ENCODE measurements around the gene GPR17. TPM values are rescaled to one million over a fixed set of nuclear protein-coding genes. Genes with fewer than 3 reads are reported as not detected.

The GPR17 gene
- total and polyA plus RNA-seq, 2 donors, result under 0.01 to 0.07 TPM

GRCh38 chr2:127632592-127633489 is 13.1 kb upstream of the GPR17 start:
- Histone ChIP-seq H3K4me3 (ENCODE audit: low read length in 2 of 2) (no peak overlapping the region), H3K27me3 (ENCODE audit: control insufficient read depth in 2 of 2, insufficient read depth in 1 of 2, low read length in 1 of 2) (no peaks in the 10 kb centered on the region), H3K4me1 (ENCODE audit: control insufficient read depth in 2 of 2, insufficient read depth in 2 of 2, low read length in 2 of 2) (peaks cover 23 to 82% of the 10 kb centered on the region in 2 donors), H3K27ac (ENCODE audit: low read depth in 1 of 2, low read length in 1 of 2) (peak overlapping the region in 1 of 2 donors; percentile 38), H3K36me3 (ENCODE audit: control insufficient read depth in 2 of 2, insufficient read depth in 2 of 2, low read length in 1 of 2) (no peaks in the 10 kb centered on the region), H3K9me3 (ENCODE audit: control insufficient read depth in 2 of 2, insufficient read depth in 1 of 2, low read length in 1 of 2) (no peaks in the 10 kb centered on the region)
- WGBS, result 61% methylated on average over 25 of the region's 25 CpGs
- DNase-seq (ENCODE audit: low read depth in 6 of 9, low spot score in 9 of 9), result peak in 2 of 9 donors; percentile 47 to 72

GRCh38 chr2:127633556-127634065 is 12.3 kb upstream of the GPR17 start:
- DNase-seq (ENCODE audit: low read depth in 6 of 9, low spot score in 9 of 9), result no peak
- no peaks in the 10 kb centered on the region for H3K27me3 ChIP-seq (ENCODE audit: control insufficient read depth in 2 of 2, insufficient read depth in 1 of 2, low read length in 1 of 2)
- H3K9me3 ChIP-seq (ENCODE audit: control insufficient read depth in 2 of 2, insufficient read depth in 1 of 2, low read length in 1 of 2), result no peaks in the 10 kb centered on the region
- WGBS, result 92% methylated on average over 9 of the region's 9 CpGs
- peaks cover 28 to 88% of the 10 kb centered on the region in 2 donors for H3K4me1 ChIP-seq (ENCODE audit: control insufficient read depth in 2 of 2, insufficient read depth in 2 of 2, low read length in 2 of 2)
- H3K36me3 ChIP-seq (ENCODE audit: control insufficient read depth in 2 of 2, insufficient read depth in 2 of 2, low read length in 1 of 2), result peaks cover 0 to 3% of the 10 kb centered on the region in 2 donors
- H3K4me3 ChIP-seq (ENCODE audit: low read length in 2 of 2), result no peak overlapping the region
- peak overlapping the region in 1 of 2 donors; percentile 38 for H3K27ac ChIP-seq (ENCODE audit: low read depth in 1 of 2, low read length in 1 of 2)

GRCh38 chr2:127634066-127634617 is 11.8 kb upstream of the GPR17 start:
- Histone ChIP-seq H3K4me1 (ENCODE audit: control insufficient read depth in 2 of 2, insufficient read depth in 2 of 2, low read length in 2 of 2) (peaks cover 31 to 90% of the 10 kb centered on the region in 2 donors), H3K27me3 (ENCODE audit: control insufficient read depth in 2 of 2, insufficient read depth in 1 of 2, low read length in 1 of 2) (no peaks in the 10 kb centered on the region), H3K27ac (ENCODE audit: low read depth in 1 of 2, low read length in 1 of 2) (no peak overlapping the region), H3K9me3 (ENCODE audit: control insufficient read depth in 2 of 2, insufficient read depth in 1 of 2, low read length in 1 of 2) (no peaks in the 10 kb centered on the region), H3K36me3 (ENCODE audit: control insufficient read depth in 2 of 2, insufficient read depth in 2 of 2, low read length in 1 of 2) (peaks cover 0 to 9% of the 10 kb centered on the region in 2 donors), H3K4me3 (ENCODE audit: low read length in 2 of 2) (no peak overlapping the region)
- 90% methylated on average over 16 of the region's 16 CpGs for WGBS
- DNase-seq (ENCODE audit: low read depth in 6 of 9, low spot score in 9 of 9), result peak in 1 of 9 donors; percentile 25

- Histone ChIP-seq H3K4me1 (ENCODE audit: control insufficient read depth in 2 of 2, insufficient read depth in 2 of 2, low read length in 2 of 2) (peaks cover 37 to 92% of the 10 kb centered on the region in 2 donors), H3K36me3 (ENCODE audit: control insufficient read depth in 2 of 2, insufficient read depth in 2 of 2, low read length in 1 of 2) (peaks cover 0 to 9% of the 10 kb centered on the region in 2 donors), H3K27ac (ENCODE audit: low read depth in 1 of 2, low read length in 1 of 2) (no peak overlapping the region), H3K27me3 (ENCODE audit: control insufficient read depth in 2 of 2, insufficient read depth in 1 of 2, low read length in 1 of 2) (no peaks in the 10 kb centered on the region), H3K9me3 (ENCODE audit: control insufficient read depth in 2 of 2, insufficient read depth in 1 of 2, low read length in 1 of 2) (peaks cover 0 to 4% of the 10 kb centered on the region in 2 donors), H3K4me3 (ENCODE audit: low read length in 2 of 2) (no peak overlapping the region)
- 94% methylated on average over 17 of the region's 17 CpGs for WGBS
- DNase-seq (ENCODE audit: low read depth in 6 of 9, low spot score in 9 of 9), result no peak
Measured at GRCh38 chr2:127634626-127635379, 11.2 kb upstream of the GPR17 start.

- peaks cover 0 to 9% of the 10 kb centered on the region in 2 donors for H3K36me3 ChIP-seq (ENCODE audit: control insufficient read depth in 2 of 2, insufficient read depth in 2 of 2, low read length in 1 of 2)
- peaks cover 44 to 96% of the 10 kb centered on the region in 2 donors for H3K4me1 ChIP-seq (ENCODE audit: control insufficient read depth in 2 of 2, insufficient read depth in 2 of 2, low read length in 2 of 2)
- H3K27ac ChIP-seq (ENCODE audit: low read depth in 1 of 2, low read length in 1 of 2), result no peak overlapping the region
- no peaks in the 10 kb centered on the region for H3K27me3 ChIP-seq (ENCODE audit: control insufficient read depth in 2 of 2, insufficient read depth in 1 of 2, low read length in 1 of 2)
- DNase-seq (ENCODE audit: low read depth in 6 of 9, low spot score in 9 of 9), result no peak
- peaks cover 0 to 10% of the 10 kb centered on the region in 2 donors for H3K9me3 ChIP-seq (ENCODE audit: control insufficient read depth in 2 of 2, insufficient read depth in 1 of 2, low read length in 1 of 2)
- WGBS, result 97% methylated on average over 19 of the region's 19 CpGs
- no peak overlapping the region for H3K4me3 ChIP-seq (ENCODE audit: low read length in 2 of 2)
Measured at GRCh38 chr2:127635380-127636237, 10.3 kb upstream of the GPR17 start.

GRCh38 chr2:127636248-127637235 is 9.4 kb upstream of the GPR17 start:
- peaks cover 0 to 9% of the 10 kb centered on the region in 2 donors for H3K36me3 ChIP-seq (ENCODE audit: control insufficient read depth in 2 of 2, insufficient read depth in 2 of 2, low read length in 1 of 2)
- H3K27ac ChIP-seq (ENCODE audit: low read depth in 1 of 2, low read length in 1 of 2), result no peak overlapping the region
- 96% methylated on average over 33 of the region's 33 CpGs for WGBS
- no peak overlapping the region for H3K4me3 ChIP-seq (ENCODE audit: low read length in 2 of 2)
- H3K4me1 ChIP-seq (ENCODE audit: control insufficient read depth in 2 of 2, insufficient read depth in 2 of 2, low read length in 2 of 2), result peaks cover 54 to 98% of the 10 kb centered on the region in 2 donors
- H3K9me3 ChIP-seq (ENCODE audit: control insufficient read depth in 2 of 2, insufficient read depth in 1 of 2, low read length in 1 of 2), result peaks cover 0 to 13% of the 10 kb centered on the region in 2 donors
- H3K27me3 ChIP-seq (ENCODE audit: control insufficient read depth in 2 of 2, insufficient read depth in 1 of 2, low read length in 1 of 2), result no peaks in the 10 kb centered on the region
- no peak for DNase-seq (ENCODE audit: low read depth in 6 of 9, low spot score in 9 of 9)

- H3K27ac ChIP-seq (ENCODE audit: low read depth in 1 of 2, low read length in 1 of 2), result peak overlapping the region; percentile 33 to 58
- peaks cover 0 to 9% of the 10 kb centered on the region in 2 donors for H3K36me3 ChIP-seq (ENCODE audit: control insufficient read depth in 2 of 2, insufficient read depth in 2 of 2, low read length in 1 of 2)
- no peaks in the 10 kb centered on the region for H3K27me3 ChIP-seq (ENCODE audit: control insufficient read depth in 2 of 2, insufficient read depth in 1 of 2, low read length in 1 of 2)
- 83% methylated on average over 13 of the region's 13 CpGs for WGBS
- peaks cover 58 to 98% of the 10 kb centered on the region in 2 donors for H3K4me1 ChIP-seq (ENCODE audit: control insufficient read depth in 2 of 2, insufficient read depth in 2 of 2, low read length in 2 of 2)
- peaks cover 0 to 16% of the 10 kb centered on the region in 2 donors for H3K9me3 ChIP-seq (ENCODE audit: control insufficient read depth in 2 of 2, insufficient read depth in 1 of 2, low read length in 1 of 2)
- DNase-seq (ENCODE audit: low read depth in 6 of 9, low spot score in 9 of 9), result no peak
- no peak overlapping the region for H3K4me3 ChIP-seq (ENCODE audit: low read length in 2 of 2)
Measured at GRCh38 chr2:127637236-127637630, 8.7 kb upstream of the GPR17 start.
